Measurements from ENCODE around the gene CNTNAP2. TPM values are rescaled to one million over a fixed set of nuclear protein-coding genes. Genes with fewer than 3 reads are reported as not detected.
"Not testable (repeated sequence)": the region's sequence is repeated elsewhere in the genome, so short reads cannot be mapped to it uniquely, and the experiment has no call there.

CNTNAP2 gene
- total RNA-seq, 2 donors from 2014 or later: 3.5 to 4.0 TPM

DNA sequence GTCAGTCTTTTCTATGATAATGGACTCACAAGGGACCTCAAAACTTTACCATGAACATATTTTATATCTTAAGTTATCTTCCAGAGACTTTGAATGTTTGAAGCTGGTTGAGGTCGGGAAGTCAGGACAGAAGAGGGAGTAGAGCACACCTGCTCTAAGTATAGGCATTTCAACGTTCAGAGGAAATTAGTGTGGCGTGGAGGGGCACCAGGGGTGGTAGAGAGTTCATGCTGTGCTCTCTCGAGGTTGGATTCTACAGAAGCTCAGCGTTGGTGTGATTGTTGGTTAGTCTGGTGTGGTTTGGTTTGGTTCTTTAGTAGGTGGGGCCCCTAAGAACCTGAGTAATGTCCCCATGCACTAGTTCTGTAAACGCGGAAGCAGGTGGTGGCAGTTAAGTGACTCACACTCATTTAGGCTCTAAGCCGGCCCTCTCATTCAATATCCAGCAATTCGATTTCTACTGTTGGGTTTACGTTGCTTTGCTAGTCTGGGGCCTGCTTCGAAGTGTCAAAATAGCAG, 19.8 kb downstream of the CNTNAP2 start:
- intact Hi-C loops (cut with DNase I, micrococcal nuclease): no loop called here
- no peak for DNase-seq
- no peak for ATAC-seq

DNA sequence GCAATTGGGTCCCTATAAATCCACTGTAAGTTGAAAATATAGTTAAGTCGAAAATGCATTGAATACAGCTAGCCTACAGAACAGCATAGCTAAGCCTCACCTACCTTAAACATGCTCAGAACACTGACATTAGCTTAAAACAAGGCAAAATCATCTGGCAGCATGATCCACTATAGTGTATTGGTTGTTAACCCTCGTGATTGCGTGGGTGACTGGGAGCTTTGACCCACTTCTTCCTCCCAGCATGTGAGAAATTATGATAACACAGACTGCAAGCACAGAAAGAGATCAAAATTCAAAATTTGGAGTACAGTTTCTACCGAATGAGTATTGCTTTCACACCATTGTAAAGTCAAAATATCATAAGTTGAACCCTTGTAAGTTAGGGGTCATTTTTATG, 22.3 kb downstream of the CNTNAP2 start:
- ATAC-seq (no peak), DNase-seq (no peak)
- intact Hi-C loops (cut with DNase I, micrococcal nuclease): no loop called here

DNA sequence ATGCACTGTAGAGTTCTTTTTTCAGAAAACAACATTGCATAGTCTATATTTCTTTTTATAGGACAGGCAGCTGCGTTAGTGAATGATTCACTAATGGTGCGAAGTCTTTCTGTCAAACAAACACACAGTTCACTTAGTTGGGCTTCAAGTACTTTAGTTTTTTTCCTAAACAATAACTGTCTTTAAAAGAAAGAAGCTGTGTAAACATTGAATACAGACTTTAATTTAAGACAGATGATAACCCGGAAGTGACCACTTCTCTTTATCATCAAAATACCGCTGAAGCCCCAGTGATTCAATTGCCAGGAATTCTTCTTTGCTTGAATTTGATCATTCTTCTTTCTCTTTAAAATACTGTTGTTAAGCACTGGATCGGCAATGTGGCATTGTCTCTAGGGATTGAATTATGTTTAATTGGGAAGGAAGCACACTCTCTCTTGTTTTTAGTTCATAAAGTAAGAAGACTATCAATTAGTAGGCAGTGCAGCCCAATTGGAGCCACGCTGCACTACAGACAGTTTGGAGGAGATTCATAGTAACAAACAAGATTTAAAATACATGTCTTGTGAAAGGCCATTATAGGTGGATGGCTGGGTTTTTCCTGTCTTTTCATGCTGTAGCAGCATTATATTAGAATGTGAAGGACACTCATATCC, 30.4 kb downstream of the CNTNAP2 start:
- DNase-seq (no peak), ATAC-seq (no peak)
- intact Hi-C loops (cut with DNase I, micrococcal nuclease): no loop called here

GRCh38 chr7:146150153-146150552, 33.6 kb downstream of the CNTNAP2 start:
- intact Hi-C loops (cut with DNase I, micrococcal nuclease): no loop called here
- no peak for ATAC-seq

GRCh38 chr7:146172112-146172511, 55.5 kb downstream of the CNTNAP2 start:
- no peak for ATAC-seq
- DNase-seq: no peak
- intact Hi-C loops (cut with DNase I, micrococcal nuclease): no loop called here

More at GRCh38 chr7:146150153-146150552, 33.6 kb downstream of the CNTNAP2 start:
- DNase-seq: no peak

DNA sequence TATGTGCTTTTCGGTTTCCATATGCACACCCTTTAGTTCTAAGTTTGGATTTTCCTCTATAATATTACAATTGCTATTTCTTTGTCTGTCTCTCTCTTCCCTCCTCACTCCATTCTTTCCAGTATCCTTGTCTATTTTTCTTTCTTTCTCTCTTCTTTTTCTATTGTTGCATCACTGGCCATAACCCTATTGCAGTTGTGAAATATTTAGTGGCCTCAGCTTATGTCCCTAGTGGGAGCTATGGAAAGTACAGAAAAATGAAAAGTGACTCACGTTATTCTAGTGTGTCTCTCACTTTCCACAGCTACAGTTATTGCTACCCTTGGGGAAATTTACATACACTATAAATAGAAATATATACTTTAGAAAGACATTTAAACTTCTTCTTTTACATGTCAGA, 59.1 kb downstream of the CNTNAP2 start:
- intact Hi-C loops (cut with DNase I, micrococcal nuclease): no loop called here
- ATAC-seq (no peak), DNase-seq (no peak)

DNA sequence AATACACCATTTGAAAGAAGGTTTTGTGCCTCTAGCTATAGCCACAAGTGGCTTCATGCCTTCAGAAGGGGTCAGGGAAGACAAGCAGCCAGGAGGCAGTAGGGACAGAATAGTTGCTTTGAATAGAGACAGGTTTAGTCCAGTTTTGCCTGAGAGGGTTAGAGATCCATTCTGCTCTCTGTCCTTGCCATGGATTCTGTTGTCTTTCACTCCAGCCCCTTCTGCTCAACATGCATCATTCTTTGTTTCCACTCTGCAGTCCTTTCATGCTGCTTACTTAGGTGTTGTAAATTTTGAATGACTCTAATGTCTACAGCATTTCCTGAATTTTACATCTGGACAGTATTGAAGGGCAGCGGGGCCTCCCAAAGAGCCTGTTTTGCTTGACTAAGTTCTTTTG, 60.3 kb downstream of the CNTNAP2 start:
- ATAC-seq: no peak
- DNase-seq: no peak
- intact Hi-C loops (cut with DNase I, micrococcal nuclease): no loop called here

- DNase-seq: no peak
Measured at GRCh38 chr7:146177301-146177700, 60.7 kb downstream of the CNTNAP2 start.

GRCh38 chr7:146185844-146186243, 69.2 kb downstream of the CNTNAP2 start:
- no peak for ATAC-seq
- intact Hi-C loops (cut with DNase I, micrococcal nuclease): no loop called here
- no peak for DNase-seq

More at GRCh38 chr7:146177301-146177700, 60.7 kb downstream of the CNTNAP2 start:
- intact Hi-C loops (cut with DNase I, micrococcal nuclease): no loop called here
- ATAC-seq: no peak

DNA sequence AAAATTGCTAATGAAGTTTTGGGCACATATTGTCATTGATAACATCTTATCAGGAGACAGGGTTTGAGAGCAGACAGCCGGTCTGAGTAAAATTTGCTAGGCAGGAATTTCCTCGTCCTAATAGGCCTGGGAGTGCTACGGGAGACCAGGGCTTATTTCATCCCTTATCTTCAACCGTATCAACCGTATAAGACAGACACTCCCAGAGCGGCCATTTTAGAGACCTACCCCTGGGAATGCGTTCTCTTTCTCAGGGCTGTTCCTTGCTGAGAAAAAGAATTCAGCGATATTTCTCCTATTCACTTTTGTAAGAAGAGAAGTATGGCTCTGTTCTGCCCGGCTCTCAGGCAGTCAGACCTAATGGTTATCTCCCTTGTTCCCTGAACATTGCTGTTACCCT, 74.8 kb downstream of the CNTNAP2 start:
- intact Hi-C loops (cut with DNase I, micrococcal nuclease); ATAC-seq; DNase-seq: not testable (repeated sequence)

- DNase-seq (no peak), ATAC-seq (no peak)
- intact Hi-C loops (cut with DNase I, micrococcal nuclease): no loop called here
Measured at GRCh38 chr7:146201945-146202344, 85.3 kb downstream of the CNTNAP2 start.

DNA sequence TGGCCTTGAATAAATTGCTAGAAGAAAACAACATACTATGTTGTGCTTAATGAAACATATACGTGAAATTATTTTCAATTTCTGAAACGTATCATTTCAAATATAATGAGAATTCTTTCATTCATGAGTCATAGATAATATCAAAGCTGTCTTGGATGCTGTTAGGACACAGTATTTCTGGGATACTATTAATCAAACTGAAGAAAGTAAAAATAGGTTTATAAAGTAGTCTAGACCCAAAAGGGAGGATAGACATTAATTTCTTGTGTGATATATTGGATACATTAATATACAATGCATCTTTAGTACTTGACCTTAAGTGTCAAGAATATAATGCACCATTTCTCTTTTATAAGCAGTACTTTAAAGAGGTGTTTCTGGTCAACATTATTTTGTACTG, 89.7 kb downstream of the CNTNAP2 start:
- no peak for ATAC-seq
- no peak for DNase-seq
- intact Hi-C loops (cut with DNase I, micrococcal nuclease): no loop called here

DNA sequence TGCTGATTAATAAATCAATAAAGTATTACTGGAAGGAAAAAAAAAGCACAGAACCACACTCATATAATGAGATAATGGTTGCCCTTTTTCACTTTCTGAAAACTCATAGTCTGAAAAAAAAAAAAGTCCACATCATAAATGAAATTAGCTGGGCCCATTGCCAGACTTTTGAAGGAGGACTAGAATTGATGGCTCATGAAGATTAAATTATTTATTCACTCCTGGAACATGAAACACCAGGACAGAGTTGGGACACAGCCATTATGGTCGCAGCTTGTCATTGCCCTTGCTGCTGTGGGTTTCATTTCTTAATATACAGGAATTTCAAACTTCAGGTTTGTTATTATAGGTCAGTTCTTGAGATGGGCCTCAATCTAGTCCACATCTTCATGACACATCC, 91.9 kb downstream of the CNTNAP2 start:
- intact Hi-C loops (cut with DNase I, micrococcal nuclease): no loop called here
- DNase-seq (no peak), ATAC-seq (no peak)

GRCh38 chr7:146214842-146215241, 98.2 kb downstream of the CNTNAP2 start:
- intact Hi-C loops (cut with DNase I, micrococcal nuclease): no loop called here
- no peak for ATAC-seq
- DNase-seq: no peak

DNA sequence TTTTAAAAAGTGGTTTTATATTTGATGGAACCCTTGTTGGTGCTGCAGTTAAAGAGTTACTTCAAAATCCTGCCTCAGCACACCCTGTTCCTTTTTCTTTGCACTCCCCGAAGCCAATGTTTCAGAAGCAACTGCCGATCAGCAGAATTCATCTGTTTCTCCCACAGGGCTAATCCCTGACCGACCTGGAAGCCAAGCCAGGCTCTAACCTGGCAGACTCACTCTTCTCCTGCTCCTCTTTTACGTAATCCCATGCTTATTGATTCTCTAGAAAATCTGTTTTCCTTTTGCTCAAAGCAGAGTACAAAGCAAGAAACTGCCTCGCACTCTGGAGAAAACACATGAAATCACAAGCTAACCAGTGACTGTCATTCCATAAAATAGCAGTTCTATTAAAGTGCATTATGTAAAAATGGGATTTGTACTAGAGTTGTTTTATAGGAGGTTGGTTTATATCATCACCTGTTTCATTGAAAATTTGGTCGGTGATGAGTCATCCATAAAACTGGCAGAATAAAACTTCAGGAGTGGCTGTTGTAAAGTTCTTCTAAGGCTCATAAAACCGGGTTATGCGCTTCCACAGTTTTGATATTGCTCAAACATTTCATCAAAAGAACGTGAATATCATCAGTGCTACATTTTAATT, 99.9 kb downstream of the CNTNAP2 start:
- ATAC-seq: no peak
- DNase-seq: no peak
- intact Hi-C loops (cut with DNase I, micrococcal nuclease): no loop called here

- no peak for ATAC-seq
- no peak for DNase-seq
- intact Hi-C loops (cut with DNase I, micrococcal nuclease): no loop called here
Measured at GRCh38 chr7:146223851-146224250, 107.2 kb downstream of the CNTNAP2 start.

DNA sequence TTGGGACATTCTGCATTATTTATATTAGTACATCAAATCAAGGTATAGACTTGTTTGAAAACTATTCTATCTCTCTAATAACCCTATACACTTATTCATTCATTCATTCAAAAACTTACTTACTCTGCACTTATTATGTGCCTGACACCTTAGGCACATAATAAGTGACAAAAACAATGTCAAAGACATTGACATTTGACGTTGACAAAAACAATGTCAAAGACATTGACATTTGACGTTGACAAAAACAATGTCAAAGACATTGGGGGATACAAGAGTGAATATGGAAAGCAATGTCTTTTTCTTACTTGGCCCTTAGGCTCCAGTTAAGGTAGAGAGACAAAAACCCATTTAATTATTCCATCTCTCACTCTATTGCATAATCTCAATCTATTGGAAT, 116.0 kb downstream of the CNTNAP2 start:
- ATAC-seq: no peak
- no peak for DNase-seq
- intact Hi-C loops (cut with DNase I, micrococcal nuclease): no loop called here

GRCh38 chr7:146235195-146235594, 118.6 kb downstream of the CNTNAP2 start:
- intact Hi-C loops (cut with DNase I, micrococcal nuclease): no loop called here

GRCh38 chr7:146242661-146243060, 126.1 kb downstream of the CNTNAP2 start:
- intact Hi-C loops (cut with DNase I, micrococcal nuclease): no loop called here
- DNase-seq (no peak), ATAC-seq (no peak)

More at GRCh38 chr7:146235195-146235594, 118.6 kb downstream of the CNTNAP2 start:
- DNase-seq: no peak
- ATAC-seq: no peak

- intact Hi-C loops (cut with DNase I, micrococcal nuclease); DNase-seq; ATAC-seq: not testable (repeated sequence)
Measured at GRCh38 chr7:146247991-146248390, 131.4 kb downstream of the CNTNAP2 start.

All from left colon (tissue), 2 donors.